Measurements from ENCODE around the gene TMEM236.

Gene TMEM236

GRCh38 chr10:17811146-17811865 is 59.3 kb downstream of the TMEM236 start:
- Histone ChIP-seq H3K9me3 (ENCODE audit: low read length) (no peaks in the 10 kb centered on the region), H3K36me3 (ENCODE audit: insufficient read depth, low read length) (no peaks in the 10 kb centered on the region), H3K27me3 (ENCODE audit: control insufficient read depth in 1 of 2, insufficient read depth in 2 of 2, low read length in 2 of 2) (no peaks in the 10 kb centered on the region), H3K4me1 (ENCODE audit: insufficient read depth, low read length) (no peaks in the 10 kb centered on the region), H3K4me3 (ENCODE audit: low read depth in 1 of 2, low read length in 2 of 2) (no peak overlapping the region), H3K9ac (ENCODE audit: low read length) (no peak overlapping the region), H3K27ac (ENCODE audit: low read depth, low read length) (no peak overlapping the region)

- H3K9ac ChIP-seq (ENCODE audit: low read length) = no peak overlapping the region
- H3K27me3 ChIP-seq (ENCODE audit: control insufficient read depth in 1 of 2, insufficient read depth in 2 of 2, low read length in 2 of 2) = no peaks in the 10 kb centered on the region
- H3K4me1 ChIP-seq (ENCODE audit: insufficient read depth, low read length) = no peaks in the 10 kb centered on the region
- no peaks in the 10 kb centered on the region for H3K9me3 ChIP-seq (ENCODE audit: low read length)
- H3K27ac ChIP-seq (ENCODE audit: low read depth, low read length) = no peak overlapping the region
- H3K36me3 ChIP-seq (ENCODE audit: insufficient read depth, low read length) = no peaks in the 10 kb centered on the region
- no peak overlapping the region for H3K4me3 ChIP-seq (ENCODE audit: low read depth in 1 of 2, low read length in 2 of 2)
Observed at GRCh38 chr10:17814973-17815372, 63.0 kb downstream of the TMEM236 start.

GRCh38 chr10:17816199-17816598 is 64.2 kb downstream of the TMEM236 start:
- H3K4me3 ChIP-seq (ENCODE audit: low read depth in 1 of 2, low read length in 2 of 2) = no peak overlapping the region
- no peaks in the 10 kb centered on the region for H3K27me3 ChIP-seq (ENCODE audit: control insufficient read depth in 1 of 2, insufficient read depth in 2 of 2, low read length in 2 of 2)
- no peaks in the 10 kb centered on the region for H3K9me3 ChIP-seq (ENCODE audit: low read length)
- no peak overlapping the region for H3K27ac ChIP-seq (ENCODE audit: low read depth, low read length)
- H3K4me1 ChIP-seq (ENCODE audit: insufficient read depth, low read length) = no peaks in the 10 kb centered on the region
- H3K36me3 ChIP-seq (ENCODE audit: insufficient read depth, low read length) = no peaks in the 10 kb centered on the region
- H3K9ac ChIP-seq (ENCODE audit: low read length) = no peak overlapping the region

- H3K27me3 ChIP-seq (ENCODE audit: control insufficient read depth in 1 of 2, insufficient read depth in 2 of 2, low read length in 2 of 2) = no peaks in the 10 kb centered on the region
- no peak overlapping the region for H3K4me3 ChIP-seq (ENCODE audit: low read depth in 1 of 2, low read length in 2 of 2)
- no peak overlapping the region for H3K27ac ChIP-seq (ENCODE audit: low read depth, low read length)
- H3K9ac ChIP-seq (ENCODE audit: low read length) = no peak overlapping the region
- no peaks in the 10 kb centered on the region for H3K36me3 ChIP-seq (ENCODE audit: insufficient read depth, low read length)
- H3K4me1 ChIP-seq (ENCODE audit: insufficient read depth, low read length) = no peaks in the 10 kb centered on the region
- H3K9me3 ChIP-seq (ENCODE audit: low read length) = no peaks in the 10 kb centered on the region
Observed at GRCh38 chr10:17817316-17817715, 65.3 kb downstream of the TMEM236 start.

GRCh38 chr10:17817790-17818189 is 65.8 kb downstream of the TMEM236 start:
- no peak overlapping the region for H3K4me3 ChIP-seq (ENCODE audit: low read depth in 1 of 2, low read length in 2 of 2)
- no peak overlapping the region for H3K9ac ChIP-seq (ENCODE audit: low read length)
- no peaks in the 10 kb centered on the region for H3K9me3 ChIP-seq (ENCODE audit: low read length)
- no peak overlapping the region for H3K27ac ChIP-seq (ENCODE audit: low read depth, low read length)
- H3K36me3 ChIP-seq (ENCODE audit: insufficient read depth, low read length) = no peaks in the 10 kb centered on the region
- no peaks in the 10 kb centered on the region for H3K4me1 ChIP-seq (ENCODE audit: insufficient read depth, low read length)
- no peaks in the 10 kb centered on the region for H3K27me3 ChIP-seq (ENCODE audit: control insufficient read depth in 1 of 2, insufficient read depth in 2 of 2, low read length in 2 of 2)

- H3K4me3 ChIP-seq (ENCODE audit: low read depth in 1 of 2, low read length in 2 of 2) = no peak overlapping the region
- no peaks in the 10 kb centered on the region for H3K4me1 ChIP-seq (ENCODE audit: insufficient read depth, low read length)
- H3K9me3 ChIP-seq (ENCODE audit: low read length) = no peaks in the 10 kb centered on the region
- no peaks in the 10 kb centered on the region for H3K36me3 ChIP-seq (ENCODE audit: insufficient read depth, low read length)
- H3K27me3 ChIP-seq (ENCODE audit: control insufficient read depth in 1 of 2, insufficient read depth in 2 of 2, low read length in 2 of 2) = no peaks in the 10 kb centered on the region
- H3K9ac ChIP-seq (ENCODE audit: low read length) = no peak overlapping the region
- H3K27ac ChIP-seq (ENCODE audit: low read depth, low read length) = no peak overlapping the region
Observed at GRCh38 chr10:17819836-17820235, 67.8 kb downstream of the TMEM236 start.

GRCh38 chr10:17820943-17821342 is 68.9 kb downstream of the TMEM236 start:
- H3K36me3 ChIP-seq (ENCODE audit: insufficient read depth, low read length) = no peaks in the 10 kb centered on the region
- H3K4me1 ChIP-seq (ENCODE audit: insufficient read depth, low read length) = no peaks in the 10 kb centered on the region
- H3K27me3 ChIP-seq (ENCODE audit: control insufficient read depth in 1 of 2, insufficient read depth in 2 of 2, low read length in 2 of 2) = no peaks in the 10 kb centered on the region
- H3K9me3 ChIP-seq (ENCODE audit: low read length) = no peaks in the 10 kb centered on the region
- H3K4me3 ChIP-seq (ENCODE audit: low read depth in 1 of 2, low read length in 2 of 2) = no peak overlapping the region
- no peak overlapping the region for H3K27ac ChIP-seq (ENCODE audit: low read depth, low read length)
- no peak overlapping the region for H3K9ac ChIP-seq (ENCODE audit: low read length)

GRCh38 chr10:17821893-17822292 is 69.9 kb downstream of the TMEM236 start:
- Histone ChIP-seq H3K9ac (ENCODE audit: low read length) (no peak overlapping the region), H3K4me1 (ENCODE audit: insufficient read depth, low read length) (no peaks in the 10 kb centered on the region), H3K27ac (ENCODE audit: low read depth, low read length) (no peak overlapping the region), H3K9me3 (ENCODE audit: low read length) (no peaks in the 10 kb centered on the region), H3K36me3 (ENCODE audit: insufficient read depth, low read length) (no peaks in the 10 kb centered on the region), H3K27me3 (ENCODE audit: control insufficient read depth in 1 of 2, insufficient read depth in 2 of 2, low read length in 2 of 2) (no peaks in the 10 kb centered on the region), H3K4me3 (ENCODE audit: low read depth in 1 of 2, low read length in 2 of 2) (no peak overlapping the region)

- Histone ChIP-seq H3K4me1 (ENCODE audit: insufficient read depth, low read length) (peaks cover 7% of the 10 kb centered on the region), H3K27ac (ENCODE audit: low read depth, low read length) (no peak overlapping the region), H3K36me3 (ENCODE audit: insufficient read depth, low read length) (no peaks in the 10 kb centered on the region), H3K4me3 (ENCODE audit: low read depth in 1 of 2, low read length in 2 of 2) (no peak overlapping the region), H3K9ac (ENCODE audit: low read length) (no peak overlapping the region), H3K27me3 (ENCODE audit: control insufficient read depth in 1 of 2, insufficient read depth in 2 of 2, low read length in 2 of 2) (no peaks in the 10 kb centered on the region), H3K9me3 (ENCODE audit: low read length) (no peaks in the 10 kb centered on the region)
Observed at GRCh38 chr10:17831341-17831740, 79.3 kb downstream of the TMEM236 start.

- no peaks in the 10 kb centered on the region for H3K27me3 ChIP-seq (ENCODE audit: control insufficient read depth in 1 of 2, insufficient read depth in 2 of 2, low read length in 2 of 2)
- H3K27ac ChIP-seq (ENCODE audit: low read depth, low read length) = no peak overlapping the region
- H3K9ac ChIP-seq (ENCODE audit: low read length) = no peak overlapping the region
- H3K36me3 ChIP-seq (ENCODE audit: insufficient read depth, low read length) = no peaks in the 10 kb centered on the region
- H3K4me3 ChIP-seq (ENCODE audit: low read depth in 1 of 2, low read length in 2 of 2) = no peak overlapping the region
- no peaks in the 10 kb centered on the region for H3K9me3 ChIP-seq (ENCODE audit: low read length)
- H3K4me1 ChIP-seq (ENCODE audit: insufficient read depth, low read length) = peaks cover 7% of the 10 kb centered on the region
Observed at GRCh38 chr10:17831896-17832295, 79.9 kb downstream of the TMEM236 start.

GRCh38 chr10:17833656-17834055 is 81.7 kb downstream of the TMEM236 start:
- H3K4me1 ChIP-seq (ENCODE audit: insufficient read depth, low read length) = peaks cover 7% of the 10 kb centered on the region
- no peak overlapping the region for H3K9ac ChIP-seq (ENCODE audit: low read length)
- no peaks in the 10 kb centered on the region for H3K27me3 ChIP-seq (ENCODE audit: control insufficient read depth in 1 of 2, insufficient read depth in 2 of 2, low read length in 2 of 2)
- no peak overlapping the region for H3K27ac ChIP-seq (ENCODE audit: low read depth, low read length)
- no peak overlapping the region for H3K4me3 ChIP-seq (ENCODE audit: low read depth in 1 of 2, low read length in 2 of 2)
- H3K9me3 ChIP-seq (ENCODE audit: low read length) = no peaks in the 10 kb centered on the region
- no peaks in the 10 kb centered on the region for H3K36me3 ChIP-seq (ENCODE audit: insufficient read depth, low read length)

GRCh38 chr10:17835688-17836087 is 83.7 kb downstream of the TMEM236 start:
- no peaks in the 10 kb centered on the region for H3K36me3 ChIP-seq (ENCODE audit: insufficient read depth, low read length)
- H3K27ac ChIP-seq (ENCODE audit: low read depth, low read length) = no peak overlapping the region
- no peaks in the 10 kb centered on the region for H3K9me3 ChIP-seq (ENCODE audit: low read length)
- no peaks in the 10 kb centered on the region for H3K27me3 ChIP-seq (ENCODE audit: control insufficient read depth in 1 of 2, insufficient read depth in 2 of 2, low read length in 2 of 2)
- H3K9ac ChIP-seq (ENCODE audit: low read length) = no peak overlapping the region
- no peak overlapping the region for H3K4me3 ChIP-seq (ENCODE audit: low read depth in 1 of 2, low read length in 2 of 2)
- peaks cover 7% of the 10 kb centered on the region for H3K4me1 ChIP-seq (ENCODE audit: insufficient read depth, low read length)

Data from muscle layer of colon (tissue), 2 donors.